Mesothelial cell of epicardium (in vitro differentiated cells): ENCODE results near the gene ANKRD40CL. TPM values are rescaled to one million over a fixed set of nuclear protein-coding genes. Genes with fewer than 3 reads are reported as not detected.

ENCODE experiments used
- DNase-seq, 2 experiments: peaks; one replicate each; pipeline ENCODE4 v3.0.0; 2021; ENCODE audit warnings: low spot score in 2 of 2; ENCODE audit not compliant: unreplicated experiment in 2 of 2
- H3K27ac Mint-ChIP-seq: 2 replicates; pipeline ENCODE4 v1.8.0; 2021; ENCODE audit warnings: mixed read lengths
- H3K27me3 Mint-ChIP-seq: 2 replicates; pipeline ENCODE4 v1.8.0; 2021; ENCODE audit warnings: low read depth, mixed read lengths
- H3K36me3 Mint-ChIP-seq: 2 replicates; pipeline ENCODE4 v1.8.0; 2021; ENCODE audit warnings: mixed read lengths
- H3K4me1 Mint-ChIP-seq: 2 replicates; pipeline ENCODE4 v1.8.0; 2021; ENCODE audit warnings: mixed read lengths
- H3K4me3 Mint-ChIP-seq: 2 replicates; pipeline ENCODE4 v1.8.0; 2021; ENCODE audit warnings: mild to moderate bottlenecking, moderate library complexity, mixed read lengths
- H3K9me3 Mint-ChIP-seq: 2 replicates; pipeline ENCODE4 v1.8.0; 2021; ENCODE audit warnings: mixed read lengths
- CTCF ChIP-seq: fragments of 200-600 bp; sonication (generic); IDR thresholded peaks from one replicate; pipeline ENCODE4 v1.5.0; 2021; ENCODE audit warnings: antibody characterized with exemption; ENCODE audit not compliant: unreplicated experiment
- total RNA-seq: library from RNA; stranded (reverse); gene quantifications from 3 replicates; pipeline ENCODE4 v1.2.1, GENCODE V29; 2021

Gene ANKRD40CL
- total RNA-seq, 1 donor from 2014 or later = not detected

- peaks cover 27% of the 10 kb centered on the region for H3K4me1 Mint-ChIP-seq
- H3K27ac Mint-ChIP-seq = peak overlapping the region; percentile 79
- H3K4me3 Mint-ChIP-seq = no peak overlapping the region
- H3K27me3 Mint-ChIP-seq = no peaks in the 10 kb centered on the region
- no peak for DNase-seq
- TF ChIP-seq CTCF = no peak
- H3K9me3 Mint-ChIP-seq = no peaks in the 10 kb centered on the region
- H3K36me3 Mint-ChIP-seq = no peaks in the 10 kb centered on the region
Measured at GRCh38 chr17:50797135-50797810, 30.0 kb upstream of the ANKRD40CL start.

GRCh38 chr17:50794361-50794760 lies 27.0 kb upstream of the ANKRD40CL start:
- DNase-seq = no peak
- H3K9me3 Mint-ChIP-seq = no peaks in the 10 kb centered on the region

DNA sequence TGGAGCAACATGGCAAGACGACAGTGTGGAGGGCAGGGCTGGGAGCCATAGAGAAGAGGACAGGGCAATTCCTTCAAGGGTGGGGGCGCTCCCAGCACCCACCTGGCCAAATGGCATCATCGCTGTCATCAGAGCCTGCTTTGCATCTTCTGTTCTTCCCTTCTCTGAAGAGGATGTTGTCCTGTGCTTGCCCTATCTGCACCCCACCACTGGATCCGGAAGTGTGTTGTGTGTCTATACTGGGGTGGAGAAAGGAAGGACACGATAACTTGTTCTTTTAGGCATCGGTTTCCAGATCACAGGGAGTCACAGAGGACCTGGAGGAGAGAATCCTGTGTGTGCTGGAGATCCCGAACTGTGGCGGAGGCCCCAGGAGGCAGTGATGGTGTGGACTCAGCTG lies 25.7 kb upstream of the ANKRD40CL start:
- Mint-ChIP-seq H3K4me3 (no peak overlapping the region), H3K27ac (no peak overlapping the region), H3K36me3 (no peaks in the 10 kb centered on the region)

More at GRCh38 chr17:50794361-50794760, 27.0 kb upstream of the ANKRD40CL start:
- TF ChIP-seq CTCF = no peak
- Mint-ChIP-seq H3K4me1 (peaks cover 31% of the 10 kb centered on the region), H3K27ac (no peak overlapping the region), H3K27me3 (no peaks in the 10 kb centered on the region), H3K36me3 (no peaks in the 10 kb centered on the region), H3K4me3 (no peak overlapping the region)

GRCh38 chr17:50792132-50792531 lies 24.8 kb upstream of the ANKRD40CL start:
- Mint-ChIP-seq H3K4me1 (peaks cover 18% of the 10 kb centered on the region), H3K4me3 (no peak overlapping the region)

More for the DNA sequence above, 25.7 kb upstream of the ANKRD40CL start:
- no peaks in the 10 kb centered on the region for H3K27me3 Mint-ChIP-seq
- TF ChIP-seq CTCF = no peak
- DNase-seq = no peak
- H3K9me3 Mint-ChIP-seq = no peaks in the 10 kb centered on the region
- H3K4me1 Mint-ChIP-seq = peaks cover 20% of the 10 kb centered on the region

DNA sequence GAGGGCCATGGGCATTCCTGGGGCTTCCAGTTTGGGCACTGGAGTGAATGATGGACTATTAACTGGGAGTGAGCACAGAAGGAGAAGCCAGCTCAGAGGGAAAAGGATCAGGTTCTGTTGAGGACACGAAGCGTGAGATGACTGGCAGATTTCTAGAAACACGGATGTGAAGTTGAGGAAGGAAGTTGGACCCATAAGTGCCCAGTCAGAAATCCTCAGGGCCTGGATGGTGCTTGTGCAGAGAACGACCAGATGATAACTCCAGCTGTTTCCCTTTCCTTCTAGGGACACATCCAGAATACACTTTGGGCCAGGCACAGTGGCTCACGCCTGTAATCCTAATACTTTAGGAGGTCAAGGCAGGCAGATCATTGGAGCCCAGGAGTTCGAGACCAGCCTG lies 23.3 kb upstream of the ANKRD40CL start:
- no peaks in the 10 kb centered on the region for H3K27me3 Mint-ChIP-seq
- no peak for DNase-seq
- no peaks in the 10 kb centered on the region for H3K36me3 Mint-ChIP-seq
- H3K4me1 Mint-ChIP-seq = peaks cover 26% of the 10 kb centered on the region
- H3K27ac Mint-ChIP-seq = peak overlapping the region; percentile 90
- H3K9me3 Mint-ChIP-seq = no peaks in the 10 kb centered on the region
- H3K4me3 Mint-ChIP-seq = no peak overlapping the region
- no peak for TF ChIP-seq CTCF

More at GRCh38 chr17:50792132-50792531, 24.8 kb upstream of the ANKRD40CL start:
- H3K27ac Mint-ChIP-seq = no peak overlapping the region
- no peaks in the 10 kb centered on the region for H3K9me3 Mint-ChIP-seq
- H3K36me3 Mint-ChIP-seq = no peaks in the 10 kb centered on the region
- no peak for DNase-seq
- TF ChIP-seq CTCF = no peak
- H3K27me3 Mint-ChIP-seq = no peaks in the 10 kb centered on the region
